Astrocyte (in vitro differentiated cells and primary cell): Measurements from ENCODE around the gene KLHL26. TPM values are rescaled to one million over a fixed set of nuclear protein-coding genes. Genes with fewer than 3 reads are reported as not detected.

Source experiments
- DNase-seq: peaks from one replicate; pipeline ENCODE4 v3.0.0-alpha.2; 2010; ENCODE audit warnings: low read depth
- FAIRE-seq: peaks from 2 replicates; lab custom pipeline; 2011; peaks lifted over from hg19 to GRCh38; lab: Jason Lieb, UNC
- H2AFZ ChIP-seq: 2 replicates; pipeline ENCODE4 v1.6.0; 2012; ENCODE audit warnings: low read depth, low read length, inconsistent platforms
- H3K27ac ChIP-seq: 2 replicates; pipeline ENCODE4 v1.5.1; 2011; ENCODE audit warnings: low read depth, low read length, inconsistent platforms
- H3K27me3 ChIP-seq: 2 replicates; pipeline ENCODE4 v1.6.0; 2011; ENCODE audit warnings: low read length, inconsistent platforms; ENCODE audit not compliant: insufficient read depth
- H3K36me3 ChIP-seq: 2 replicates; pipeline ENCODE4 v1.5.1; 2011; ENCODE audit warnings: low read length, inconsistent platforms; ENCODE audit not compliant: insufficient read depth
- H3K4me1 ChIP-seq: 2 replicates; pipeline ENCODE4 v1.5.1; 2011; ENCODE audit warnings: low read length, inconsistent platforms; ENCODE audit not compliant: insufficient read depth
- H3K4me2 ChIP-seq: 2 replicates; pipeline ENCODE4 v1.6.0; 2012; ENCODE audit warnings: low read length, inconsistent platforms
- H3K4me3 ChIP-seq: 2 replicates; pipeline ENCODE4 v1.5.1; 2011; ENCODE audit warnings: low read depth, mild to moderate bottlenecking, low read length, inconsistent platforms; ENCODE audit not compliant: insufficient read depth
- H3K79me2 ChIP-seq: 2 replicates; pipeline ENCODE4 v1.6.0; 2012; ENCODE audit warnings: mild to moderate bottlenecking, low read length, inconsistent platforms; ENCODE audit not compliant: insufficient read depth
- H3K9ac ChIP-seq: 2 replicates; pipeline ENCODE4 v1.6.0; 2012; ENCODE audit warnings: mild to moderate bottlenecking, low read length, inconsistent platforms
- H3K9me3 ChIP-seq: 2 replicates; pipeline ENCODE4 v1.5.1; 2012; ENCODE audit warnings: low read depth, mild to moderate bottlenecking, low read length, inconsistent platforms; ENCODE audit not compliant: insufficient read depth
- H4K20me1 ChIP-seq: 2 replicates; pipeline ENCODE4 v1.6.0; 2012; ENCODE audit warnings: low read length, inconsistent platforms; ENCODE audit not compliant: insufficient read depth
- H3K27ac Mint-ChIP-seq: one replicate; pipeline ENCODE4 v1.8.0; 2021; ENCODE audit warnings: mild to moderate bottlenecking, mixed read lengths; ENCODE audit not compliant: unreplicated experiment
- H3K27me3 Mint-ChIP-seq: one replicate; pipeline ENCODE4 v1.8.0; 2021; ENCODE audit warnings: low read depth, mixed read lengths; ENCODE audit not compliant: unreplicated experiment
- H3K36me3 Mint-ChIP-seq: one replicate; pipeline ENCODE4 v1.8.0; 2021; ENCODE audit warnings: low read depth, mixed read lengths; ENCODE audit not compliant: unreplicated experiment
- H3K4me1 Mint-ChIP-seq: one replicate; pipeline ENCODE4 v1.8.0; 2021; ENCODE audit warnings: low read depth, mixed read lengths; ENCODE audit not compliant: unreplicated experiment
- H3K4me3 Mint-ChIP-seq: one replicate; pipeline ENCODE4 v1.8.0; 2021; ENCODE audit warnings: mild to moderate bottlenecking, moderate library complexity, mixed read lengths; ENCODE audit not compliant: unreplicated experiment
- H3K9me3 Mint-ChIP-seq: one replicate; pipeline ENCODE4 v1.8.0; 2021; ENCODE audit warnings: mild to moderate bottlenecking, mixed read lengths; ENCODE audit not compliant: unreplicated experiment
- CTCF ChIP-seq: IDR thresholded peaks from 2 replicates; pipeline ENCODE4 v1.5.1; 2011; ENCODE audit warnings: low read depth, mild to moderate bottlenecking, inconsistent platforms, low read length, moderate library complexity; ENCODE audit not compliant: insufficient read depth
- EZH2 ChIP-seq: IDR thresholded peaks from 2 replicates; pipeline ENCODE4 v1.6.1; 2012; ENCODE audit warnings: mild to moderate bottlenecking, low read length, inconsistent platforms; ENCODE audit not compliant: insufficient read depth
- total RNA-seq: library from RNA; stranded (reverse); gene quantifications from 2 replicates; pipeline ENCODE4 v1.2.1, GENCODE V29; 2021

KLHL26 gene
- total RNA-seq, 1 donor from 2014 or later, result 4.4 TPM

- Histone ChIP-seq H2AFZ (peak overlapping the region; percentile 63), H3K9me3 (peaks cover 2% of the 10 kb centered on the region), H3K9ac (no peak overlapping the region), H3K27me3 (peaks cover 61% of the 10 kb centered on the region), H3K4me1 (peaks cover 8% of the 10 kb centered on the region), H3K27ac (no peak overlapping the region), H4K20me1 (peaks cover 19% of the 10 kb centered on the region), H3K79me2 (no peaks in the 10 kb centered on the region), H3K4me3 (peak overlapping the region; percentile 46), H3K4me2 (peak overlapping the region; percentile 83), H3K36me3 (no peaks in the 10 kb centered on the region)
- peaks cover 5% of the 10 kb centered on the region for H3K4me1 Mint-ChIP-seq
- H3K9me3 Mint-ChIP-seq, result peaks cover 10% of the 10 kb centered on the region
- H3K27me3 Mint-ChIP-seq, result peaks cover 64% of the 10 kb centered on the region
- DNase-seq (no peak), FAIRE-seq (no peak)
- no peak for TF ChIP-seq EZH2
- TF ChIP-seq CTCF, result no peak
- H3K36me3 Mint-ChIP-seq, result no peaks in the 10 kb centered on the region
- no peak overlapping the region for H3K27ac Mint-ChIP-seq
- H3K4me3 Mint-ChIP-seq, result peak overlapping the region; percentile 81
Observed at GRCh38 chr19:18612051-18612771, 24.6 kb upstream of the KLHL26 start.

- H3K36me3 Mint-ChIP-seq, result peaks cover 4% of the 10 kb centered on the region
- H3K4me1 Mint-ChIP-seq, result peaks cover 5% of the 10 kb centered on the region
- Histone ChIP-seq H3K27me3 (peaks cover 54% of the 10 kb centered on the region), H3K9me3 (peaks cover 2% of the 10 kb centered on the region), H3K27ac (no peak within 1 kb of the TSS), H2AFZ (peak within 1 kb of the TSS; percentile 63), H3K4me2 (peak within 1 kb of the TSS; percentile 83), H3K4me3 (peak within 1 kb of the TSS; percentile 46), H3K36me3 (no peaks in the 10 kb centered on the region), H4K20me1 (peaks cover 19% of the 10 kb centered on the region), H3K4me1 (peaks cover 6% of the 10 kb centered on the region), H3K79me2 (no peaks in the 10 kb centered on the region), H3K9ac (peak within 1 kb of the TSS; percentile 18)
- DNase-seq, result no peak
- H3K27ac Mint-ChIP-seq, result no peak within 1 kb of the TSS
- H3K27me3 Mint-ChIP-seq, result peaks cover 66% of the 10 kb centered on the region
- no peak for FAIRE-seq
- H3K9me3 Mint-ChIP-seq, result peaks cover 18% of the 10 kb centered on the region
- TF ChIP-seq CTCF (no peak), EZH2 (peak; percentile 99)
- H3K4me3 Mint-ChIP-seq, result peak within 1 kb of the TSS; percentile 81
Observed at GRCh38 chr19:18612772-18613588, 23.8 kb upstream of the KLHL26 start, which contains the start of gene TMEM59L. Gene TMEM59L (plus strand): TSS chr19:18612870. CDS start chr19:18612959, 89 bp downstream.
